ENCODE measurements around the gene ESRRB. TPM values are rescaled to one million over a fixed set of nuclear protein-coding genes. Genes with fewer than 3 reads are reported as not detected.

The ESRRB gene
- total RNA-seq, 1 donor from 2014 or later: 0.15 TPM

GRCh38 chr14:76486251-76486743 is 110.4 kb downstream of the ESRRB start:
- Mint-ChIP-seq H3K9me3 (ENCODE audit: low read depth) (no peaks in the 10 kb centered on the region), H3K4me3 (ENCODE audit: unreplicated experiment) (no peak overlapping the region), H3K36me3 (ENCODE audit: low read depth) (no peaks in the 10 kb centered on the region), H3K27me3 (ENCODE audit: low read depth) (peaks cover 13% of the 10 kb centered on the region), H3K27ac (ENCODE audit: unreplicated experiment) (no peak overlapping the region), H3K4me1 (ENCODE audit: low read depth) (no peaks in the 10 kb centered on the region)
- DNase-seq (ENCODE audit: low spot score): no peak
- TF ChIP-seq, protein P1, sequence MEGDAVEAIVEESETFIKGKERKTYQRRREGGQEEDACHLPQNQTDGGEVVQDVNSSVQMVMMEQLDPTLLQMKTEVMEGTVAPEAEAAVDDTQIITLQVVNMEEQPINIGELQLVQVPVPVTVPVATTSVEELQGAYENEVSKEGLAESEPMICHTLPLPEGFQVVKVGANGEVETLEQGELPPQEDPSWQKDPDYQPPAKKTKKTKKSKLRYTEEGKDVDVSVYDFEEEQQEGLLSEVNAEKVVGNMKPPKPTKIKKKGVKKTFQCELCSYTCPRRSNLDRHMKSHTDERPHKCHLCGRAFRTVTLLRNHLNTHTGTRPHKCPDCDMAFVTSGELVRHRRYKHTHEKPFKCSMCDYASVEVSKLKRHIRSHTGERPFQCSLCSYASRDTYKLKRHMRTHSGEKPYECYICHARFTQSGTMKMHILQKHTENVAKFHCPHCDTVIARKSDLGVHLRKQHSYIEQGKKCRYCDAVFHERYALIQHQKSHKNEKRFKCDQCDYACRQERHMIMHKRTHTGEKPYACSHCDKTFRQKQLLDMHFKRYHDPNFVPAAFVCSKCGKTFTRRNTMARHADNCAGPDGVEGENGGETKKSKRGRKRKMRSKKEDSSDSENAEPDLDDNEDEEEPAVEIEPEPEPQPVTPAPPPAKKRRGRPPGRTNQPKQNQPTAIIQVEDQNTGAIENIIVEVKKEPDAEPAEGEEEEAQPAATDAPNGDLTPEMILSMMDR (IDR thresholded peaks at IDR 0.05): no peak

- Mint-ChIP-seq H3K27ac (ENCODE audit: unreplicated experiment) (no peak overlapping the region), H3K27me3 (ENCODE audit: low read depth) (peaks cover 12% of the 10 kb centered on the region), H3K9me3 (ENCODE audit: low read depth) (no peaks in the 10 kb centered on the region), H3K4me1 (ENCODE audit: low read depth) (no peaks in the 10 kb centered on the region), H3K36me3 (ENCODE audit: low read depth) (no peaks in the 10 kb centered on the region), H3K4me3 (ENCODE audit: unreplicated experiment) (no peak overlapping the region)
- TF ChIP-seq, protein P1 (IDR thresholded peaks at IDR 0.05): no peak
- DNase-seq (ENCODE audit: low spot score): no peak
Measured at GRCh38 chr14:76488551-76488950, 112.6 kb downstream of the ESRRB start.

DNA sequence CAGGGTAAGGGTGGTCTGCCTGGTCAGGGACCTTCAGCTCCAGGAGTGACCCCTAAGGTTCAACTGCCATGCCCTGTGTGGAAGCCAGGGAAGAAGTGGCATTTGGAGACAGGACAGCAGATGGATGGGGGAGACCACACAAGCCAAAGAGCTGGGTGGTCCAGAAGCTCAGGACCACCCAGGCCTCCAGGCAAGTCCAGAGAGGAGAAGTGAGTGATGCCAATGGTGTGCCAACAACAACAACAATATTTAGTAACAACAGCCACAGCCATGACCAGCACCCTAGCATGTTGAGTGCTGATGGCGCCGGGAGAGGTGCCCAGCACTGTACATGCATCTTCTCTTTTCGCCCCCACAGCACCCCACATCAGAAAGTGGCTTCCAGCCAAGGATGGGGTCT is 113.7 kb downstream of the ESRRB start:
- TF ChIP-seq, protein P1 (IDR thresholded peaks at IDR 0.05): no peak
- no peak for DNase-seq (ENCODE audit: low spot score)
- Mint-ChIP-seq H3K9me3 (ENCODE audit: low read depth) (no peaks in the 10 kb centered on the region), H3K4me1 (ENCODE audit: low read depth) (no peaks in the 10 kb centered on the region), H3K27ac (ENCODE audit: unreplicated experiment) (no peak overlapping the region), H3K36me3 (ENCODE audit: low read depth) (no peaks in the 10 kb centered on the region), H3K4me3 (ENCODE audit: unreplicated experiment) (no peak overlapping the region), H3K27me3 (ENCODE audit: low read depth) (peaks cover 12% of the 10 kb centered on the region)

DNA sequence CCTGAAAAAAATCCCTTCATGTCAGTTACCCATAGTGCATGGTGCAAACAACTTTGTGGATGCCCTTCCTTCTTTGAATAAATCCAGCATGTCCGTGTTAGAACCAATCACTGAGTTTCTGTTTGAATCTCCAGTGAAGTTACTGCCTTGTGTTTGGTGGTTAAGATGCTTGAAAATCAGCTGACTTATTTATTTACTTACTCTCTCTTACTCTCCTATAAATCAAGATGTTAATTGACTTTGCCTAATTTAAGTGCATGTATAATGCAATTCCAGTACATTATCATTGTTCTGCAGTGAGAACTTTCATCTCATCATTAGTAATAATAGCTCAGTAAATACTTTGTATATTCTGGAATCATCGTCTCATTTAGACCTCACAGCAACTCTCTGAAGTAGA is 114.2 kb downstream of the ESRRB start:
- TF ChIP-seq, protein P1 (IDR thresholded peaks at IDR 0.05): no peak
- Mint-ChIP-seq H3K4me3 (ENCODE audit: unreplicated experiment) (no peak overlapping the region), H3K36me3 (ENCODE audit: low read depth) (no peaks in the 10 kb centered on the region), H3K27me3 (ENCODE audit: low read depth) (peaks cover 12% of the 10 kb centered on the region), H3K27ac (ENCODE audit: unreplicated experiment) (no peak overlapping the region), H3K9me3 (ENCODE audit: low read depth) (no peaks in the 10 kb centered on the region), H3K4me1 (ENCODE audit: low read depth) (no peaks in the 10 kb centered on the region)
- no peak for DNase-seq (ENCODE audit: low spot score)

DNA sequence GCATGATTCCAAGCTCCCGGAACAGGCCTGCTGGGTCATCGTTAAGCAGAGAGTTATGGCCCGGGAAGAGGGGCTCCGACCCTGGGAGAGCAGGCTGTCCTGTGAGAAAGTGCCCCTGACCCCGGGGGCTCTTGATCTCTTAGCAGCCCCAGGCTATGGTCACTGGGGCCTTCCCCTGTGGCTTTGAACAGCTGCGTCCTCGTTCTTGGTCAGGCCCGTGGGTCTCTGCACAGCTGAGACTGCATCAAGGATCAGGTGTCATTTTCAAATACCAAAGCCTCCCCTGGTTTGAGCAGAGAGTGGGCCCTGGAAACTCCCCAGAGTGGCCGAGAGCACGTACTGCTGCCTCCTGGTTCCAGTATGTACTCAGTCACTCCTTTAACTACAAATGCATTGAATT is 114.8 kb downstream of the ESRRB start:
- Mint-ChIP-seq H3K36me3 (ENCODE audit: low read depth) (no peaks in the 10 kb centered on the region), H3K27me3 (ENCODE audit: low read depth) (peaks cover 12% of the 10 kb centered on the region), H3K4me3 (ENCODE audit: unreplicated experiment) (no peak overlapping the region), H3K4me1 (ENCODE audit: low read depth) (no peaks in the 10 kb centered on the region), H3K9me3 (ENCODE audit: low read depth) (no peaks in the 10 kb centered on the region), H3K27ac (ENCODE audit: unreplicated experiment) (no peak overlapping the region)
- TF ChIP-seq, protein P1 (IDR thresholded peaks at IDR 0.05): no peak
- DNase-seq (ENCODE audit: low spot score): no peak

All from chondrocyte (in vitro differentiated cells).